C1 segment of cervical spinal cord (tissue), 14 donors: Measurements from ENCODE around the gene CBARP.

Source experiments
- DNase-seq, 14 donors: peaks; one replicate each; lab custom pipeline; 2025; lab: John Stamatoyannopoulos, UW

The CBARP gene

DNA sequence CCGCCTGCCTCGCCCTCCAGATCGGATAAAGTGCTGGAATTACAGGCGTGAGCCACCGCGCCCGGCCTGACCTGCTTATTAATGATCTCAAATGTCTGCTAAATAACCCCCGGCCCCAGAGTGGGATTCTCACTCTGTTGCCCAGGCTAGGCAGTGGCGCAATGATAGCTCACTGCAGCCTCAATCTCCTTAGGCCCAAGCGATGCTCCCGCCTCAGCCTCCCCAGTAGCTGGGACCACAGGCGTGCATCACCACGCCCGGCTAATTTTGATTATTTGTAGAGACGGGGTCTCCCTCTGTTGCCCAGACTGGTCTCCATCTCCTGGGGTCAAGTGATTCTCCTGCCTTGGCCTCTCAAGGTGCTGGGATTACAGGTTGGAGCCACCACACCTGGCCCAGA, 3.1 kb upstream of the CBARP start:
- DNase-seq: no peak

GRCh38 chr19:1239796-1240737, 2.3 kb upstream of the CBARP start:
- peak in 13 of 14 donors; percentile 23 to 86 (median 71) for DNase-seq

DNA sequence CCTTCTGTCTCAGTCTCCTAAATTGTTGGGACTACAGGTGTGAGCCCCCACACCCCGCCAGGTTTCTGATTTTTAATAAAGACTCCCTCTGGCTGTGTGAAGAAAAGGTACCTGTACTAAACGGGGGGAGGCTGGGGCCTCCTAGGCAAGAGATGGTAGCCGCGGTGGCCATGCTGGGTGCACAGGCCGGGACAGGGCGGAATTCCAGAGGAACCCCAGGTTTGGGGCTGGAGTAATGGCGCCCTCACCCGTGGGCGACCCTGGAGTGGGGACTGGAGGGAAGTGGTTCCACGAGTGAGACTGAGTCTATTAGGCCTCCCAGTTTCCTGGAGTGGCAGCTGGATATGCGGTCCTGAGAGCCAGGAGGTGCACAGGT, 1.6 kb upstream of the CBARP start:
- DNase-seq: peak in 1 of 14 donors; percentile 58

- DNase-seq: peak in 5 of 14 donors; percentile 22 to 51 (median 37)
These were observed 831 bp upstream of the CBARP start for GRCh38 chr19:1238369-1239303.

DNA sequence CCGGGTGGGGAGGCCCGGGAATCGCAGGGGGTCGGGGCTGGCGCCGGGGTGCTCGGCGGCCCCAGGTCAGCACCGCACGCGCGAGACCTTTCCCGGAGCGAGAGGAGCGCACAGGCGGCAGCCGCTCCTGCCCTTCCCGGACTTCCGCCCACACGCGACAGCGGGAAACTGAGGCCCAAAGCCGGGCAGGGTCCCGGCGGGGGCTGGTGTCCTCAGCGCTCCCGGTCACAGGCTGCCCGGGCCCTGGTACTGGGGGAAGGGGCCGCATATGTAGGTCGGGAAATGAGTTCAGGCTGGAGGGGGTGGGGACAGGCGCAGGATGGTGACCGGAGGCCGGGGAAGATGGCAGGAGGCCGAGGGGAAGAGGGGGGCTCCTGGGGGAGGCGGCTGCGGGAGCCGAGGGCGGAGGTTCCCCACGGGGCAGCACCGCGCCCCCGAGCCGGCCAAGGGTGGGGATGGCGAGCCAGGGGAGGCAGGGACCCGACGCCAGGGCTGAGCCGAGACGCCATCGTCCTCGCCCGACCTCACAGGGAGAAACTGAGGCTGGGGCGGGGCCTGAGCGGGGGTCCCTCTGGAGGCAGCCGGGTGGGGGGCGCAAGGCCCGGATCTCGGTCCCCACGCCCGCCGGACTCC, 662 bp downstream of the CBARP start:
- peak in 5 of 14 donors; percentile 13 to 57 (median 35) for DNase-seq

GRCh38 chr19:1236576-1236975, 1.2 kb downstream of the CBARP start:
- peak in 1 of 14 donors; percentile 12 for DNase-seq

- DNase-seq: no peak
These were observed 1.9 kb downstream of the CBARP start for GRCh38 chr19:1235625-1236538.

- DNase-seq: no peak
These were observed 2.8 kb downstream of the CBARP start for GRCh38 chr19:1234955-1235380.

DNA sequence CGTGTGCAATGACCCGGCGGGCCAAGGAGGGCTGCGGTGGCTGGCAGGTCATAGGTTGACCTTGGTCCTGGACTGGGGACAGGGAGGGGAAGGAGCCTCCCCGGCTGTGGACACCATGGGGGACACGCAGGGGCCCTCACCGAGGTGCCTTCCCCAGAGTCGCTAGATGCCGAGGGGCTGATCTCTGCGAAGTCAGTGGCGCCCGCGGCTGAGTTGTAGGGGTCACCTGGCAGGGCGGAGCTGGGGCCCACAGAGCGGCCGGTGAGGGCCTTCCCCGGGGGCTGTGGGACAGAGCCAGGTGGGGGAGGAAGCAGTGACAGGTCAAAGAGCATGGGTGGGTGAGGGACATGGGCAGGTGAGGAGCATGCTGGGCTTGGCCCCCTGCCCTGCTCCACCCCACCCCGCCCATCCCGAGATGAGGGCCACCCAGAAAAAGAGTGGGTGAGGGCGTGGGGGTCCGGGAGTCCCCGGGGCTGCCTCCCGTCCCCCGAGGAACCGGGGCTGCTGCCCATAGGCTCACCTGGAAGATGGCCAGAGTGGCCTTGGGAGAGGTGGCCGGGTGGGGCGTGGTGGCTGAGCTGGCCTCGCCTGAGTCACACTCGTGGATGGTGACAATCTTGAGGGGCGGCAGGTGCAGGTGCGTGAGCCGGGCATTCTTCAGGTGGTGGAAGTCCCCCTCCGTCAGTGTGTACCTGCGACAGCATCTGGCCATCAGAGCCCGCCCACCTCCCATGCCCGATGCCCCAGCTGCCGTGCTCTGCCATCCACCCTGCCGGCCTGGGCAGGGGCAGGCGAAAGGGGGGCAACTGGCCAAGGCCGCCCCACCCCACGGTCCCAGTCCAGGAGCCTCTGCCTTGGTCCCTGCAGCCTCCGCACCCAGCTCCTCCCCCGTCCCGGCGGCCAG, 3.5 kb downstream of the CBARP start:
- DNase-seq: no peak

- no peak for DNase-seq
These were observed 4.6 kb downstream of the CBARP start for GRCh38 chr19:1233115-1233667.

GRCh38 chr19:1232652-1233072, 5.1 kb downstream of the CBARP start:
- DNase-seq: no peak

DNA sequence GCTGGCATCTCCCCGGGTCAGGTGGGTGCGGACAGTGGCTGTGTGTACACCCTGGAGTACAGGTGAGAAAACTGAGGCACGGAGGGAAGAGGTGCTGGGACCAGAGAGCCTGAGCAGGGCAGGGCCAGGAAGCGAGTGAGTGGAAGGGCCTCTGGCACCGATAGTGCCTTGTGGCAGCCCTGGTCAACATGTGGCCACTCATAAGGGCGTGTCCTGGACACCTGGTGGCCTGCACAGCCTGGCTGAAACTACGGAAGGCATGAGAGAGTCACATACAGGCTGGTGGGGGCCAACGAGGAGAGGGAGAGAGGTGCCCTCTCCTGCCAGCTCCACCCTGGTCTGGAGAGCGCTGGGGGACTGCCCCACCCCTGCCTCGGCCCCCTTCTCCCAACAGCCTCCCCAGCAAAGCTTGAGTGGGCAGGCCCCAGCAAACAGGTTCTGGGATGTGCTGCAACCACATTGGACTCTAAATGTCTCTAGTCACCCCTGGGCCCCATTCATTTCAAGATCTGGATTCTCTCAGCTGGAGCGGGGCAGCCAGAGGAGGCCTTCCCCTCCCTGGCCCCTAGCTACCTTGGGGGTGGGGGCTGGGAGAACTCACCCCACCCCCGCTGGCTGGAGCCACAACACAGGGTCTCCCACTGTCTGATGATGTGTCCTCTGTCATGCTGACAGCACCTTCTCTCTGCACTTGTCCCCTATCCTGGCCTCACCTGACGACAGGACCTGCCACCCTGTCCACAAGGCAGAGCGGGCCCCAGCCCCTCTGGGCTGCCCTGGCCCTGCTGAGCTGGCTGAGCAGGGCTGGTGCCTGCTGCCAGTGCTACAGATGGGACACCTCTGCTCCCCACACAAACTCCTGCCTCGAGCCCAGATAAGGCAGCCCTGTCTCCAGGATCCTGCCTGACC, 5.8 kb downstream of the CBARP start:
- no peak for DNase-seq

DNA sequence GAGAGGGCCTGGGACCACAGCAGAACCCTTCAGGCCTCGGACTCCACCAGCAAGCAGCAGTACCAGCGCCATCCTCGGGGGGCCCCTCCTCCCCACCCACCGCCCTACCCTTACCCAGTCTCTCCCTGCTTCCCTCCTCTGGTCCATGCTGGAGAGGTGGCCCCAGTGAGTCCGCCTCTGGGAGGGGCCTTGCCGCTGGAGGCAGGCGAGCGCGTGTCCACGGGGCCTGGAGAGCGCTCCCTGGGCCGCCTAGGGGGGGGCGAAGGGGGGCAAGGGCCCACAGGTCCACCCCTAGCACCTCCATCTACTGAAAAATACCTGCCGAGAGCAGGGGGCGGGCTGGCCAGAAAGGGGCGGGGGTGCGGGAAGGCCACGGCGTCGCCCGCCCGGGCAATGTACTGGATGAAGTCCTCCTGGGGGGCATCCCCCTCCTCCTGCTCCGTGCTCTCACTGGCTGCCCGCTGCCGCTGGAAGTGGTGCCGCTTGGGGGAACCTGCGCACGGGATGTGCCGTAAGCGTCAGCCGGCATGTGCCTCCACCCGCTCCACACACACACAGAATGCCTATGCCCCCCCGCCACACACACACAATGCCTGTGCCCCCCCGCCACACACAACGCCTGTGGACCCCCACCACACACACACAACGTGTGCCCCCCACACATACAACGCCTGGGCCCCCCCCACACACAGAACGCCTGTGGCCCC, 6.9 kb downstream of the CBARP start:
- DNase-seq: no peak

GRCh38 chr19:1229924-1230782, 7.7 kb downstream of the CBARP start:
- no peak for DNase-seq

GRCh38 chr19:1229056-1229923, 8.5 kb downstream of the CBARP start:
- no peak for DNase-seq
